H9 (cell line): ENCODE data around the gene SPPL3. TPM values are rescaled to one million over a fixed set of nuclear protein-coding genes. Genes with fewer than 3 reads are reported as not detected.

Experiments
- DNase-seq: peaks from one replicate; pipeline ENCODE4 v3.0.0-alpha.2; 2017
- H2AFZ ChIP-seq: one replicate; pipeline ENCODE4 v1.6.1; 2013; ENCODE audit warnings: mild to moderate bottlenecking, low read length, control low read depth, moderate library complexity
- H2AK5ac ChIP-seq: 2 replicates; pipeline ENCODE4 v1.6.1; 2013; ENCODE audit warnings: low read length, control low read depth, mixed read lengths; ENCODE audit not compliant: insufficient read length
- H2BK120ac ChIP-seq: one replicate; pipeline ENCODE4 v1.6.1; 2013; ENCODE audit warnings: low read depth, mild to moderate bottlenecking, low read length, control low read depth, inconsistent platforms; ENCODE audit not compliant: poor library complexity, severe bottlenecking
- H2BK12ac ChIP-seq: 2 replicates; pipeline ENCODE4 v1.6.1; 2013; ENCODE audit warnings: low read length, control low read depth, mixed read lengths, low read depth; ENCODE audit not compliant: insufficient read length
- H2BK15ac ChIP-seq: 2 replicates; pipeline ENCODE4 v1.6.1; 2013; ENCODE audit warnings: low read depth, low read length, control low read depth
- H2BK20ac ChIP-seq: one replicate; pipeline ENCODE4 v1.6.1; 2013; ENCODE audit warnings: low read depth, mild to moderate bottlenecking, low read length, control low read depth, inconsistent platforms; ENCODE audit not compliant: poor library complexity, severe bottlenecking
- H2BK5ac ChIP-seq: 2 replicates; pipeline ENCODE4 v1.6.1; 2013; ENCODE audit warnings: low read length, control low read depth, mixed read lengths; ENCODE audit not compliant: insufficient read length
- H3K14ac ChIP-seq: 2 replicates; pipeline ENCODE4 v1.6.1; 2013; ENCODE audit warnings: low read length, control low read depth; ENCODE audit not compliant: insufficient read depth
- H3K18ac ChIP-seq: 2 replicates; pipeline ENCODE4 v1.6.1; 2013; ENCODE audit warnings: low read depth, mild to moderate bottlenecking, mixed read lengths, low read length, control low read depth; ENCODE audit not compliant: insufficient read length
- H3K23ac ChIP-seq: 2 replicates; pipeline ENCODE4 v1.6.1; 2013; ENCODE audit warnings: low read length, control low read depth, mixed read lengths, low read depth; ENCODE audit not compliant: insufficient read length
- H3K23me2 ChIP-seq: 2 replicates; pipeline ENCODE4 v1.6.1; 2013; ENCODE audit warnings: low read depth, mild to moderate bottlenecking, mixed read lengths, low read length, control low read depth; ENCODE audit not compliant: insufficient read length, poor library complexity, severe bottlenecking
- H3K27ac ChIP-seq: 2 replicates; pipeline ENCODE4 v1.5.1; 2013; ENCODE audit warnings: low read length, control low read depth, mixed read lengths, low read depth; ENCODE audit not compliant: insufficient read length
- H3K27me3 ChIP-seq: 2 replicates; pipeline ENCODE4 v1.6.1; 2013; ENCODE audit warnings: low read length, control low read depth, inconsistent platforms; ENCODE audit not compliant: insufficient read depth
- H3K4ac ChIP-seq: 2 replicates; pipeline ENCODE4 v1.6.1; 2013; ENCODE audit warnings: low read depth, mild to moderate bottlenecking, control low read depth, inconsistent platforms, low read length, moderate library complexity
- H3K4me1 ChIP-seq: 2 replicates; pipeline ENCODE4 v1.6.1; 2013; ENCODE audit warnings: low read length, control low read depth, inconsistent platforms; ENCODE audit not compliant: insufficient read depth
- H3K4me2 ChIP-seq: 2 replicates; pipeline ENCODE4 v1.6.1; 2013; ENCODE audit warnings: low read length, control low read depth, mixed read lengths; ENCODE audit not compliant: insufficient read length, insufficient read depth
- H3K56ac ChIP-seq: 2 replicates; pipeline ENCODE4 v1.6.1; 2013; ENCODE audit warnings: low read depth, mild to moderate bottlenecking, mixed read lengths, low read length, control low read depth; ENCODE audit not compliant: insufficient read length
- H3K79me1 ChIP-seq: 2 replicates; pipeline ENCODE4 v1.6.1; 2013; ENCODE audit warnings: low read depth, mild to moderate bottlenecking, moderate library complexity, low read length, control low read depth, inconsistent platforms; ENCODE audit not compliant: insufficient read depth, poor library complexity, severe bottlenecking
- H3K79me2 ChIP-seq: 2 replicates; pipeline ENCODE4 v1.6.1; 2013; ENCODE audit warnings: low read length, control low read depth, inconsistent platforms; ENCODE audit not compliant: insufficient read depth
- H3K9ac ChIP-seq: 2 replicates; pipeline ENCODE4 v1.6.1; 2013; ENCODE audit warnings: low read length, control low read depth, mixed read lengths; ENCODE audit not compliant: insufficient read length; ENCODE audit errors: extremely low read depth
- H3K9me3 ChIP-seq: one replicate; pipeline ENCODE4 v1.6.1; 2013; ENCODE audit warnings: low read depth, low read length, inconsistent platforms; ENCODE audit not compliant: control insufficient read depth
- H3T11ph ChIP-seq: one replicate; pipeline ENCODE4 v1.6.1; 2013; ENCODE audit warnings: mild to moderate bottlenecking, low read length, control low read depth, inconsistent platforms
- H4K20me1 ChIP-seq: one replicate; pipeline ENCODE4 v1.6.1; 2013; ENCODE audit not compliant: control insufficient read depth, insufficient read length, insufficient read depth
- H4K5ac ChIP-seq: 2 replicates; pipeline ENCODE4 v1.6.1; 2013; ENCODE audit warnings: low read depth, mild to moderate bottlenecking, mixed read lengths, low read length, control low read depth; ENCODE audit not compliant: insufficient read length
- H4K8ac ChIP-seq: replicated peaks from 2 replicates; pipeline ENCODE4 v1.6.1; 2013; ENCODE audit warnings: low read length, control low read depth, mixed read lengths, low read depth; ENCODE audit not compliant: insufficient read length
- H4K91ac ChIP-seq: 2 replicates; pipeline ENCODE4 v1.6.1; 2013; ENCODE audit warnings: low read depth, mild to moderate bottlenecking, moderate library complexity, mixed read lengths, low read length, control low read depth; ENCODE audit not compliant: insufficient read length
- H3K27ac Mint-ChIP-seq, 3 experiments: 2 replicates in 2 of 3; 3 replicates in 1 of 3; pipeline ENCODE4 v1.8.0; 2020 to 2021; ENCODE audit warnings: mixed read lengths in 3 of 3, mild to moderate bottlenecking in 1 of 3, moderate library complexity in 1 of 3
- H3K27me3 Mint-ChIP-seq: 2 replicates; pipeline ENCODE4 v1.8.0; 2021; ENCODE audit warnings: low read depth, mild to moderate bottlenecking, moderate library complexity, mixed read lengths
- H3K36me3 Mint-ChIP-seq, 3 experiments: 2 replicates in 2 of 3; 3 replicates in 1 of 3; pipeline ENCODE4 v1.8.0; 2020 to 2021; ENCODE audit warnings: low read depth in 3 of 3, mixed read lengths in 3 of 3; ENCODE audit not compliant: insufficient read depth in 1 of 3
- H3K4me1 Mint-ChIP-seq, 2 experiments: 2 replicates each; pipeline ENCODE4 v1.8.0; 2020; ENCODE audit warnings: mixed read lengths in 2 of 2
- H3K4me3 Mint-ChIP-seq, 2 experiments: 2 replicates in 1 of 2; 3 replicates in 1 of 2; pipeline ENCODE4 v1.8.0; 2020 to 2021; ENCODE audit warnings: mild to moderate bottlenecking in 2 of 2, mixed read lengths in 2 of 2, moderate library complexity in 1 of 2
- H3K9me3 Mint-ChIP-seq, 2 experiments: 2 replicates in 1 of 2; 3 replicates in 1 of 2; pipeline ENCODE4 v1.8.0; 2020; ENCODE audit warnings: mild to moderate bottlenecking in 2 of 2, mixed read lengths in 2 of 2, moderate library complexity in 1 of 2
- WGBS: extraction: QIAGEN DNeasy Blood & Tissue Kit; methylation state at CpG from one replicate; pipeline ENCODE4 v1.1.7; 2013; ENCODE audit warnings: missing lambda C conversion rate, low lambda C conversion rate, mixed read lengths; ENCODE audit not compliant: insufficient read length; ENCODE audit errors: extremely low coverage; 5-methylcytosine and 5-hydroxymethylcytosine counted together
- total RNA-seq: library from RNA; stranded (reverse); gene quantifications from 2 replicates; pipeline ENCODE4 v1.2.1, GENCODE V29; 2021
- TF ChIP-seq, protein P1 (sequence below): fragments of 200-600 bp; sonication (generic); conservative IDR thresholded peaks from 3 replicates; pipeline ENCODE4 v1.8.0; 2021; ENCODE audit warnings: antibody characterized with exemption, mild to moderate bottlenecking

The SPPL3 gene
- total RNA-seq, 1 experiment from 2014 or later = 46.3 TPM

DNA sequence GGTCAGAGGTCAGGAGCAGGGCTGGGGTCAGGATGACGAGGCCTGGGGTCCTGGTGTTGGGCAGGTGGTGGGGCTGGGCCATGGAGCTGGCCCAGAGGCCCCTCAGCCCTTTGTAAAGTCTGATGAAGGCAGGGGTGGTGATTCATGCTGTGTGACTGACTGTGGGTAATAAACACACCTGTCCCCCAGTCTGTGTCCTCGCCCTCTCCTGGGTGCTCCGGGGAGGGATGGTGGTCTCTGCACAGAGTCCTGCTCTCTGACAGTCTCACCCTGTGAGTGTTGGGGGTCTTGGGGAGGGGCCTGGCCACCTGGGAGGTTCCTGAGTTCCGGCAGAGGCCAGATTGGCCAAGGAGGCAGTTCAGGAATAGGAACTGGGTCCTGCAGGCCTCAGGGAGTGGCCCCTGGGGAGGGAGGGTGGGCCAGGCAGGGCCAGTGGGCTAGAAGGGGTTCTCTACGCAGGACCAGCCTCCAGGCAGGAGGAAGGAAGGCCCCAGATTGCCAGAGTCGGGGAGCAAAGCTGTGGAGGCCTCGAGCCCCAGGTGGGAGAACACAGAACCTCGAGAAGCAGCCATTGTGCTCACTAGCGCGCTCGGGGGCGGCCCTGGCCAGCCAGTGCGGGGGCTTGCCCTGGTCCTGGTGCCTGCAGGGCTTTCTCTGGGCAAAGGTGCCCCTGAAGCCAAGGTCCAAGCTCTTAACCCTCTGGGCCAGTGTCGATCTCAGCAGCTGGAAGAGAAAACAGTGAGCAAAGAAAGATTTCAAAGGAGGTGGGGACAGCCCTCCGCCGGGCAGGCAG lies 164.1 kb downstream of the SPPL3 start:
- no CpG with 5 or more reads among the region's 16 CpGs for WGBS
- H2BK120ac ChIP-seq = no peak overlapping the region
- H3K4ac ChIP-seq = no peak overlapping the region
- TF ChIP-seq, protein P1, sequence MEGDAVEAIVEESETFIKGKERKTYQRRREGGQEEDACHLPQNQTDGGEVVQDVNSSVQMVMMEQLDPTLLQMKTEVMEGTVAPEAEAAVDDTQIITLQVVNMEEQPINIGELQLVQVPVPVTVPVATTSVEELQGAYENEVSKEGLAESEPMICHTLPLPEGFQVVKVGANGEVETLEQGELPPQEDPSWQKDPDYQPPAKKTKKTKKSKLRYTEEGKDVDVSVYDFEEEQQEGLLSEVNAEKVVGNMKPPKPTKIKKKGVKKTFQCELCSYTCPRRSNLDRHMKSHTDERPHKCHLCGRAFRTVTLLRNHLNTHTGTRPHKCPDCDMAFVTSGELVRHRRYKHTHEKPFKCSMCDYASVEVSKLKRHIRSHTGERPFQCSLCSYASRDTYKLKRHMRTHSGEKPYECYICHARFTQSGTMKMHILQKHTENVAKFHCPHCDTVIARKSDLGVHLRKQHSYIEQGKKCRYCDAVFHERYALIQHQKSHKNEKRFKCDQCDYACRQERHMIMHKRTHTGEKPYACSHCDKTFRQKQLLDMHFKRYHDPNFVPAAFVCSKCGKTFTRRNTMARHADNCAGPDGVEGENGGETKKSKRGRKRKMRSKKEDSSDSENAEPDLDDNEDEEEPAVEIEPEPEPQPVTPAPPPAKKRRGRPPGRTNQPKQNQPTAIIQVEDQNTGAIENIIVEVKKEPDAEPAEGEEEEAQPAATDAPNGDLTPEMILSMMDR = no peak
- H3K23me2 ChIP-seq = no peaks in the 10 kb centered on the region
- H2BK20ac ChIP-seq = no peak overlapping the region
- Mint-ChIP-seq H3K4me1 (no peaks in the 10 kb centered on the region), H3K4me3 (no peak overlapping the region), H3K36me3 (no peaks in the 10 kb centered on the region), H3K27me3 (no peaks in the 10 kb centered on the region), H3K9me3 (no peaks in the 10 kb centered on the region), H3K27ac (peak overlapping the region in 2 of 3 experiments; percentile 26 to 72; a peak in 3 of 7 replicates)
- H3K79me2 ChIP-seq = no peaks in the 10 kb centered on the region
- no peak overlapping the region for H2AK5ac ChIP-seq
- H3K23ac ChIP-seq = no peak overlapping the region
- H3K18ac ChIP-seq = no peak overlapping the region
- no peak overlapping the region for H3T11ph ChIP-seq
- H2BK12ac ChIP-seq = no peak overlapping the region
- H4K20me1 ChIP-seq = no peaks in the 10 kb centered on the region
- H3K14ac ChIP-seq = no peak overlapping the region
- no peak overlapping the region for H2BK15ac ChIP-seq
- no peaks in the 10 kb centered on the region for H3K27me3 ChIP-seq
- no peaks in the 10 kb centered on the region for H3K4me1 ChIP-seq
- H3K79me1 ChIP-seq = no peaks in the 10 kb centered on the region
- DNase-seq = no peak
- no peak overlapping the region for H2AFZ ChIP-seq
- no peak overlapping the region for H2BK5ac ChIP-seq
- H3K9me3 ChIP-seq = no peaks in the 10 kb centered on the region
- no peak overlapping the region for H4K5ac ChIP-seq
- no peak overlapping the region for H3K4me2 ChIP-seq
- no peak overlapping the region for H3K27ac ChIP-seq
- no peak overlapping the region for H4K91ac ChIP-seq
- H3K9ac ChIP-seq = no peak overlapping the region
- H4K8ac ChIP-seq = no peak overlapping the region
- no peak overlapping the region for H3K56ac ChIP-seq
